Measurements from ENCODE around the gene PBOV1.

PBOV1 gene

GRCh38 chr6:138218449-138218848 is at the start of gene PBOV1:
PBOV1 (minus strand) TSS chr6:138218491; CDS start chr6:138218395, 96 bp downstream.
- DNase-seq = no peak

DNA sequence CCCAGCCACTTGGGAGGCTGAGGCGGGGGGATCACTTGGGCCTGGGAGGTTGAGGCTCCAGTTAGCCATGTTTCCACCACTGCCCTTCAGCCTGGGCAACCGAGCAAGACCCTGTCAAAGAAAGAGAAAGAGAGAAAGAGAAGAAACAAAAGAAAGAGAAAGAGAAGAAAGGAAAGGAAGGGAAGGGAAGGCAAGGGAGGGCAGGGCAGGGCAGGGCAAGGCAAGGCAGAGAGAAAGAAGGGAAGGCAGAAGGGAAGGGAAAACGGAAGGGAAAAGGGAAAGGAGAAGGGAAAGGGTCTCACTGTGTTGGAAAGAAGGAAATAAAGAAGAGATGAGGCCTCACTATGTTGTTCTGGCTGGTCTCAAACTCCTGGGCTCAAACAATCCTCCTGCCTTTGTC is 47.8 kb upstream of the PBOV1 start:
- no peak for DNase-seq

GRCh38 chr6:138264372-138264880 is 46.1 kb upstream of the PBOV1 start:
- DNase-seq = no peak

DNA sequence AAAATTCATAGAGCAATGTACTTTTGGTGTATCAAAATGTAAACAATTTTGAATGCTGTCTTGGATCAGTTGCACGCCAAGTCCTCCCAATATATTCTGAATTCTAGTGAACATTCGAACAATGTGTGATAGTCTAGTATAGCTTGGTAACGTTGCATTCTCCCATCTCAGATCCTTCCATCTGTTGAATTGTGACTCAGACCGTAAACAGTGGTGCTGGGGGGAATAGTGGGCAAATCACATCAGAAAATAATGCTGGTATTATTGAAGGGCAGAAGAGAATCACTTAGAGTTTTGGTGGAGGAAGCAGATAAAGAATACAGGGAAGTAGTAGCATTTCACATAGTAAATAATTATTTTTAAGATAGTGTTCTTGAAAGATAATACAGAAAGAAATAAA is 45.7 kb upstream of the PBOV1 start:
- no peak for DNase-seq

GRCh38 chr6:138261116-138261780 is 43.0 kb upstream of the PBOV1 start:
- no peak for DNase-seq

DNA sequence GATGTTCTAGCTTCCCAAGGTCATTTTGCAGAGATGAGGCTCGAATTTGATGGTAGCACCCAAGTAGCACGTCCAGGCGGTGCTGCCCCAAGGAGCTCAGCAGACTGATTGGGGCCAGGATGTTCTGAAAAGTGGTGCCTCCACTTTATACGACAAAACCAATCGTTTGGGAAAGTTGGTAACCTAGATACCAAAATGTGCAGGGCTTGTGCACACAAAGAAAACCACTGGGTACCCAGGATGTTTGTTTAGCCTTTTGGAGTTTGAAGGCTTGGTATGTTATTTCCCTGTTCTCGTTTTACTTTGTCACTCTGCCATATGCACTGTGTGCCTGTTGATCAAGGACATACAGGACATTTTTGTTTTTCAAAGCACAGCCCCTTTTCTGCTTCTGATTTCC is 40.7 kb upstream of the PBOV1 start:
- DNase-seq = no peak

DNA sequence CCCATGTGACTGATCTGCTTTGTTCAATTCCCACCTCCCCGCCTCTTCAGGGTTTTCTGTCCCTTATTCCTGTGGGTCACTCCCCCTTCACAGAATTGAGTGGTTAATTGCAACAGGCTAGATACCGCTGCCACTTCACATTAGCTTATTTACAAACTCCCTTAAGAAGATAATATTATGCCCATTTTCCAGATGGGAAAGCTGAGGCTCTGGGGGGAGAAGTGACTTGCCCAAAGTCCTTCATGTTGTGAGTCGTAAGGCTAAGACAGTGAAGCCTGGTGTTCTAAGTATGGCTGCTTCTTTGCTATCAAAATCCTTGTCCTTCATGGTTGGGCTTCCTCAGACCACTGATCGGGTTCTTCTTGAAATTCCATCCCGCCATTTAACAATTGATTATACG is 39.9 kb upstream of the PBOV1 start:
- no peak for DNase-seq

GRCh38 chr6:138257638-138258040 is 39.3 kb upstream of the PBOV1 start:
- no peak for DNase-seq

- no peak for DNase-seq
Measured at GRCh38 chr6:138255443-138255842, 37.2 kb upstream of the PBOV1 start.

DNA sequence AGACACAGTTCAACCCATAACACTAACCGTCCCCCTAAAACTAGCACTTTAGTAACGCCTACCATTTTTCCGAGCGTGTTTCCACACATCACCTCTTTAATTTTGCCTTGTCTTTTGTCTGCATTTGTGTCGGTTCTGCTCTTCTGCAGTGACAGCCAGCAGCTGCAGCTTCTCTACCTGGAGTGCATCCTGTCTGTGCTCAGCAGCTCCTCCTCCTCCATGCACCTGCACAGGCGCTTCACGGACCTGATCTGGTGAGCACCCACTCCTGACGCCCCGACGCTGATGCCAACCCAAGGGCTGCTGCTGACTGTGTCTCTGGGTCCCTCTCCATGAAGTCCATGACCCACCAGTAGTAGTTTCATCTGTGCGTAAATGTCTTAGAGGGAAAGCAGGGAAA is 35.4 kb upstream of the PBOV1 start:
- no peak for DNase-seq

DNA sequence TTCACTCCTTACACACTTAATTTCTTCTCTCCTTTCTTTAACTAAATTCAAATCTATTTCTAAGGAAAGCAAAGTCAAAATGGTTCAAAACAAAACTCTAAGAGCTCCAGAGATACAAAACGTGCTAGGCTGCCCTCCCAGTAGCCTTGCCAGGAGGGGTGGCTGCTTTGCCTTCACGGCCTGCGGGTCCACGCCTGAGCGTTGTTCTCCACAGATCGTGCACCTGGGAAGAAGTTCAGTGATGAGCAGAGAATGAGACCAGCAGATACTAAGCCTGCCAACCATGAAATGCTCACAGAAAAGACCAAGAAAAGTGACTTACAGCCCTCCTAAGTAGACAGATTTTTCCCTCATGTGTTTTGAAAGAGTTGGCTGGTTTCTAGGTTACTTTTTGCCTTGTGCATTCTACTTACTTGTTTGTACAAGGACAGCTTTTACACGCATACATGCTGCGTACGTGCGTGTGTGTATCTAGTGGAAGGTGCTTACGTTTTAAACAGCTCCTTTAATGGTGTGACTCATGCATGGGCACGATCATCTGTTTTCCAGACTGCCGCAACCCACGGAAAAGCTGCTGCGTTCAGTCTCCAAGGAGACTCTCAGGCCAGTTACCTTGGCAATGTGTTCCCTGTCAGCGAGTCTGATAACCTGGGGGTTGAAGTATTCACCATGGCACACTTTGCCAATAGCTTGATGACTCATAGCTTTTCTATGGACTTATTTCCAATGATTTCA is 32.4 kb upstream of the PBOV1 start:
- peak; percentile 71 for DNase-seq

DNA sequence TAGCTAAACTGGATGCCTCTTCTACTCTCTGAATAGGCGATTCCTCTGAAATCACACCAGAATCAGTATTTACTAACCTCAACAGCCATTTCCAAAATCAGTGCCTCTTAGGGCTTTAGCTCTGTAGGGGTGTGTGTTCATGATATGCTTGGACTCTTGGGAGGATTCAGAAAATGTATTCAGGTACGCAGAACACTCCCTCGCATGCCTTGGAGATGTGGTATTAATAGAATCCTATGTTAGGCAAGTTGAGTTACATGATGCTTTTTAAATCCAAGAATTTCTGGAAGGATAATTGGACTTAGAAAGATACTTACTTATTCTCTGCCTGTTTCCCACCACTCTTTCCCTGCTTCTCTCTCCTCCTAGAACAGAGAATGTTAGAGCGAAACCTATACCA is 31.8 kb upstream of the PBOV1 start:
- DNase-seq = no peak

- DNase-seq = no peak
Measured at GRCh38 chr6:138248878-138249277, 30.6 kb upstream of the PBOV1 start.

DNA sequence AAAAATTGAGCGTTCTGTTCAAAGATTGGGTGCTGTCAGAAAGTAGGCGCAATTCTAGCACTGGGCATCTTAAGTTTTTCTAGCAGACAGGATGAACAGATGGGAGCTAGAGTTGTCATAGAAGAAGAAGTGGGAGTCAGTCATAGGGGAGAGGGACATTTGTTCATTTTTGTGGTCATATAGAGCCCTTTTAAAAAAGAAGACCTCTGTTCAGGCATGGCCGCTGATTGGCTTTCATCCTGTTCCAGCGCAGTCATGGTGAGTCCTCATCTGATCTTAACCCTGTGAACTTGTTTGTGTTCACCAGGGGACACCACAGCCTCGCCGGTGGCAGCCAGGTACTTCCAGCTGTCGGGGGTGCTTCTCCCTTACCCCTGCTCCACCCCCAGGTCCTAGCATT is 29.7 kb upstream of the PBOV1 start:
- DNase-seq = no peak

GRCh38 chr6:138246650-138247440 is 28.6 kb upstream of the PBOV1 start:
- DNase-seq = no peak

- no peak for DNase-seq
Measured at GRCh38 chr6:138245751-138246150, 27.5 kb upstream of the PBOV1 start.

- no peak for DNase-seq
Measured at GRCh38 chr6:138242987-138243592, 24.8 kb upstream of the PBOV1 start.

DNA sequence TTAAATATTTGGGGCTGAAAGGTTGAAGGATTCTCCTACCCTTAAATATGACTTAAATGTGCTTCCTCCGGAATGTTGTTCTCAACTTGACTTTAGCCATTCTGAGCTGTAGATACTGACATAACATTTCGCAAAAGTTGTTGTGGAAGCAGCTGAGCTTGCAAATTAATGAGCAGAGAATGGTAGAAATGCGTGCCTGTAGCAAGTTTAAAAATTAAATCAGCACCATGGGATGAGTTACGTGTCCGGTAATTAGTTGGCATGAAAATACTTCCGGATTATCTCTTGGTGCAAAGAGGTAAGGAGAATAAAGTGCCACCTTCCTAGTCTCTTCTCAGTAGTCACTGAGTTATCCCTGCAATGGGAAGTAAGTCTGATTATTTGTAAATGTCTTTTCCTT is 23.6 kb upstream of the PBOV1 start:
- no peak for DNase-seq

DNA sequence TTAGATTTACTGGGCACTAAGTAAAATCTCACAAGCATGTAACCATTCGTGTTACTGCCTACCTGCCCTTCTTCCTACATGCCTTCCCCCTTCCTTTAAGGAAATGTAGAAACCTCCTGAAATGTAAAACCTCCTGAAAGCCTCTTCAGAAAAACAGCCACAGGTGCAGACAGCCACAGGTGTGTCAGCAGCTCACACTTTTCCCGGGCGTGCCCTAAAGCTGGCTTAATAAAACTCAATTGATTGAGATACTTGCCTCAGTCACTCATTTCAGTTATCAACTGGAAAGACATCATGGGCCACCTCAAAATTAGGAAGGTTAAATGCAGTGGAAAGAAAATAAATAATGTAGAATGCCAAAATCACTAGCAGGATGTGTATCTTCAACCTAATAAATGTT is 23.1 kb upstream of the PBOV1 start:
- DNase-seq = no peak

- peak; percentile 11 for DNase-seq
Measured at GRCh38 chr6:138240476-138241245, 22.4 kb upstream of the PBOV1 start.

DNA sequence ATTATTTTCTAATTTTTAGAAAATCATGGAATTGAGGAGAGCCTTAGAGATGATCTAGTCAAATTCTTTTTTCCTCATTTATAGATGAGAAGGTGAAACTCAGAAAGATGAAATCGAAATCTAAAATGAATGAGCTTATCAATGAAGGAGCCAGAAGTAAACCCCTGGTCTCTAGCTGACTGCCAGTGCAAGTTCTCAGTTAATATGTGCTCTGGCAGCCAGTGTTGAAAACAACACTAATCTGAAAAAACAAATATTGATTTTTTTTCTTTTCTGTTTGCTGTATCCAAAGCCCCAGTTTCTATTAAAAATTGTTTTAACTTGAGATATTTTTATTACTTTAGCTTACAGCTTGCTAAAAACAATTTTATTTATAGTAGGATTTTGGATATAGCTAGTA is 21.5 kb upstream of the PBOV1 start:
- no peak for DNase-seq

DNA sequence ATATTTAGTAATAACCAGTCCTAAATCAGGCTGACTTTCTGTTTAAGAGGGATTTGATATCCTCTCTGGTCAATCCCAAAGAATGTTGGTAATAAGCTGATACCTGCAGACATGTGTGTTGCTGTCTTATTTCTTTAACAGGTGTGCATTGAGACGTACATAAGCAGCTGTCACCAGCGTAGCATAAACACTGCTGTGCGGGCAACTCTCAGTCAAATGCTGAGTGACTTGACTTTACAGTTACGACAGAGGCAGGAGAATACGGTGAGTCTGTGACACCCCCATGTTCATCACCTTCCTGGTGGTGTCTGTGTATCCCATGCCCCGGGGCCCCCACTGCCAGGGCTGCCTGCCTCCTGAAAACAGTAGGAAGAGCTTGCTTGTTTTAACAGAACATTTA is 20.1 kb upstream of the PBOV1 start:
- no peak for DNase-seq
